ENCODE data around the gene SH2D2A.

DNA sequence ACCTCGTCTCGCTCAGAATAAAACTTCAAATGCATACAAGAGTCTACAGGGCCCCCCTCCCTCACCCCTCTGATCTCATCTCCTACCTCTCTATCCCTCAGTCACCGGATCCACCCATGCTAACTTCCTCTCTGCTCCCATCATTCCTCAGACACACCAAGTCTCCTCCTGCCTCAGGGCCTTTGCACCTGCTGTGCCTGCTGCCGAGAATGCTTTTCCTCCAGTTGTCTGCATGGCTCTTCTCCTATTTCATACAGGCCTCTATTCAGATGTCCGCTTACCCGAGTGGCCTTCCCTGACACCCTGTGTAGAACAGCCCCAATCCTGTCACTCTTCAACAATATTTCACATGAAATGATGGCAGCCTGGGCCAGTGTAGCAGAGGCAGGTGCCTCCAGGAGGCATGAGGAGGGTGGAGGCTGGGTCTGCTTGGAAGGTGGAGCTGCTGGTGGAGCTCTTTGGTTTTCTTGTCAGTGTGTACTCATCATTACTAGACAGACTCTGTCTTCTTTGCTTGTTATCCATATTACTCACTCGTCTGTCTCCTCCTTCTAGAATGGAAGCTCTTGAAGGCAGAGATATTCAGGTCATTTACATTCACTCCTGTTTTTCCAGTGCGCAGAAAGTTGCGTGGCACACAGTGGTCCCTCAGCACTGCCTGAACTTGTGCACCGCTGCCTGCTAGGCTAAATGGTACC, 4.2 kb downstream of the SH2D2A start:
- TF ChIP-seq, protein P1, sequence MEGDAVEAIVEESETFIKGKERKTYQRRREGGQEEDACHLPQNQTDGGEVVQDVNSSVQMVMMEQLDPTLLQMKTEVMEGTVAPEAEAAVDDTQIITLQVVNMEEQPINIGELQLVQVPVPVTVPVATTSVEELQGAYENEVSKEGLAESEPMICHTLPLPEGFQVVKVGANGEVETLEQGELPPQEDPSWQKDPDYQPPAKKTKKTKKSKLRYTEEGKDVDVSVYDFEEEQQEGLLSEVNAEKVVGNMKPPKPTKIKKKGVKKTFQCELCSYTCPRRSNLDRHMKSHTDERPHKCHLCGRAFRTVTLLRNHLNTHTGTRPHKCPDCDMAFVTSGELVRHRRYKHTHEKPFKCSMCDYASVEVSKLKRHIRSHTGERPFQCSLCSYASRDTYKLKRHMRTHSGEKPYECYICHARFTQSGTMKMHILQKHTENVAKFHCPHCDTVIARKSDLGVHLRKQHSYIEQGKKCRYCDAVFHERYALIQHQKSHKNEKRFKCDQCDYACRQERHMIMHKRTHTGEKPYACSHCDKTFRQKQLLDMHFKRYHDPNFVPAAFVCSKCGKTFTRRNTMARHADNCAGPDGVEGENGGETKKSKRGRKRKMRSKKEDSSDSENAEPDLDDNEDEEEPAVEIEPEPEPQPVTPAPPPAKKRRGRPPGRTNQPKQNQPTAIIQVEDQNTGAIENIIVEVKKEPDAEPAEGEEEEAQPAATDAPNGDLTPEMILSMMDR (IDR thresholded peaks at IDR 0.05; ENCODE audit: low read depth, low read length), result no peak
- TF ChIP-seq, protein P2, sequence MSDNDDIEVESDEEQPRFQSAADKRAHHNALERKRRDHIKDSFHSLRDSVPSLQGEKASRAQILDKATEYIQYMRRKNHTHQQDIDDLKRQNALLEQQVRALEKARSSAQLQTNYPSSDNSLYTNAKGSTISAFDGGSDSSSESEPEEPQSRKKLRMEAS (IDR thresholded peaks at IDR 0.05; ENCODE audit: low read depth, low read length), result no peak
- no peak for TF ChIP-seq POLR2A (IDR thresholded peaks at IDR 0.05; ENCODE audit: extremely low read depth, insufficient read length)

Data from NB4 (cell line).